Stimulated activated CD8-positive, alpha-beta memory T cell treated with anti-CD3 and anti-CD28 coated beads, Interleukin-2, amount 100 ng/mL, for 1 hour (primary cell): ENCODE measurements around the gene MAGEB5.
"Not testable (repeated sequence)": the region's sequence is repeated elsewhere in the genome, so short reads cannot be mapped to it uniquely, and the experiment has no call there.

Source experiments
- DNase-seq, 2 donors: peaks; one replicate each; pipeline ENCODE4 v3.0.0-alpha.2; 2020; ENCODE audit warnings: low read depth in 2 of 2

The MAGEB5 gene, protein sequence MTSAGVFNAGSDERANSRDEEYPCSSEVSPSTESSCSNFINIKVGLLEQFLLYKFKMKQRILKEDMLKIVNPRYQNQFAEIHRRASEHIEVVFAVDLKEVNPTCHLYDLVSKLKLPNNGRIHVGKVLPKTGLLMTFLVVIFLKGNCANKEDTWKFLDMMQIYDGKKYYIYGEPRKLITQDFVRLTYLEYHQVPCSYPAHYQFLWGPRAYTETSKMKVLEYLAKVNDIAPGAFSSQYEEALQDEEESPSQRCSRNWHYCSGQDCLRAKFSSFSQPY

GRCh38 chrX:26215869-26216268, at the start of gene MAGEB5:
Gene MAGEB5 (plus strand): TSS chrX:26216169. CDS start chrX:26217302, 1,133 bp downstream.
- DNase-seq, result no peak

DNA sequence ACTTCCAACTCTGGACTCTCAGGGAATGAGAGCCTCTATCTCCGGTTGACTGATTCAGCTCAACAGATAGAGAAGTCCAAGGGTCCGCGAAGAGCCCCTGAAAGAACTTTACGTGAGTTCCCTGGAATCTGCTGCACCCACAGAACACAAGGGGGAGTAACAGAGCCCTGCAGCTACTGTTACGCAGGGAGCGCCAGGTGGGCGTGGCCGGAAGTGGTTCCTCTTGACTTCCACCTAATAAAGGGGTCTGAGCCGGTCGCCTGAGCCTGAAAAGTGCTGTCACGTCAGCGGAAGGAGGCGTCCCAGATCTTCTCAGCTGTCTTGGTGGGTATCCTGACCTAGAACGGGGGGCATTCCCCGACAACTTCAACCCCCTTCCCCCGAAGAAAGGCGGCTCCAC, 23.8 kb upstream of the MAGEB5 start, which contains the start of gene MAGEB6:
MAGEB6 (plus strand) TSS at position 237 of the 400 bp plus-strand sequence. CDS start 1,407 bp downstream, outside the sequence.
- DNase-seq, result no peak

- no peak for DNase-seq
Measured at GRCh38 chrX:26203561-26203960, 12.4 kb upstream of the MAGEB5 start.

- DNase-seq, result not testable (repeated sequence)
Measured at GRCh38 chrX:26204717-26205116, 11.3 kb upstream of the MAGEB5 start.

DNA sequence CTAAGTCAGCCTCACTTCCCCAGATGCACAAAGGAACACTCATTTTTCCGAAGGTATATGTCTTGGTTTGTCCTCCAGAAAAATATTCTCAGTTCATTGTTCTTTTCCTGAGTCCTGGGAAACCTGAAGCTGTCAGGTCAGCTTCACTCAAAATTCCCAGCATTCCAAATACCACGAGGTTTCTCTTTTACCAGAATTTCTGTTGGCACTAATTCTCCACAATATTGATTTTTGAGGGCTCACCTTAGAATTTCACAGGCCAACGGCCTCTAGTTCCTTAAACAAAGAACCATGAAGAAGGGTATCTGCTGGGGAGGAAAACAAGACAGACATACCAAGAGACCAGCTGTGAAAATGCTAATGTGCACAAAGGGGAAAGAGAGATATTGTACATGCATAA, 8.0 kb upstream of the MAGEB5 start:
- no peak for DNase-seq

DNA sequence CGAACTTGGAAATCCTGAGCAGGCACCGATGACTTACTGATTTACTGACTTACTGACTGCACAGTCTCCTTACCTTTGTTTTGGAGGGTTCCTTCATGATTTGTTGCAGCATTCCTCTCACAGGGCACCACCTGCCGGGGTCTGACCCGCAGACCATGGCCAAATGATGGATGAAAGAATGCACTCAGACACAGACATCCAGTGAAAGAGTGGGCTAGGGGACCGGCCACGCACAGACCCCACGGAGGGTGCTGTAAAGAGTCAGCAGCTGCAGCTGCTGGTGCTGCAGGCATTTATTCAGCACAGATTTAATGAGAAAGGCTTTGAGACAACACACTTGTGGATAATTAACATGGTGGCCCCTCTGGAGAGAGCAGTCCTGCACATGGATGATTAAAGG, 3.4 kb downstream of the MAGEB5 start:
- no peak for DNase-seq

GRCh38 chrX:26234177-26234576, 18.2 kb downstream of the MAGEB5 start:
- DNase-seq, result no peak

- no peak for DNase-seq
Measured at GRCh38 chrX:26253526-26253925, 37.6 kb downstream of the MAGEB5 start.

GRCh38 chrX:26254436-26254835, 38.5 kb downstream of the MAGEB5 start:
- DNase-seq, result no peak

GRCh38 chrX:26262121-26262523, 46.2 kb downstream of the MAGEB5 start:
- no peak for DNase-seq
